Measurements from ENCODE around the gene WBP1L. TPM values are rescaled to one million over a fixed set of nuclear protein-coding genes. Genes with fewer than 3 reads are reported as not detected.

WBP1L gene
- total and polyA plus RNA-seq, 2 of the 13 experiments (the other 11 are each of a cell fraction or from before 2014, with no cell fraction given) = 8.3 to 12.3 TPM

- TF ChIP-seq IRF1 (CRISPR knock-in tag; IDR thresholded peaks at IDR 0.05; ENCODE audit: low read depth) (no peak), ZNF543 (CRISPR knock-in tag; IDR thresholded peaks at IDR 0.05) (no peak), ZNF101 (CRISPR knock-in tag; IDR thresholded peaks at IDR 0.05; ENCODE audit: borderline replicate concordance, low read depth) (no peak), HIC2 (CRISPR knock-in tag; IDR thresholded peaks at IDR 0.05; ENCODE audit: low read depth) (no peak), PLRG1 (conservative IDR thresholded peaks at IDR 0.05) (no peak), PHF20 (CRISPR knock-in tag; IDR thresholded peaks at IDR 0.05) (peak; percentile 54), ZNF891 (CRISPR knock-in tag; IDR thresholded peaks at IDR 0.05) (no peak), ZFP91 (CRISPR knock-in tag; IDR thresholded peaks at IDR 0.05; ENCODE audit: borderline replicate concordance) (no peak; the same call in 1 of the 2 replicates), POLR2AphosphoS2 (IDR thresholded peaks at IDR 0.05; ENCODE audit: low read depth, low read length) (no peak), ZNF362 (CRISPR knock-in tag; IDR thresholded peaks at IDR 0.05; ENCODE audit: borderline replicate concordance) (peak; percentile 91; the same call in 1 of the 2 replicates), GABPA (IDR thresholded peaks at IDR 0.05; ENCODE audit: low read depth, low read length) (no peak), GABPA (CRISPR knock-in tag; IDR thresholded peaks at IDR 0.05; ENCODE audit: low read depth) (peak; percentile 64), THAP8 (CRISPR knock-in tag; IDR thresholded peaks at IDR 0.05; ENCODE audit: borderline replicate concordance) (no peak), HINFP (CRISPR knock-in tag; IDR thresholded peaks at IDR 0.05; ENCODE audit: low read depth) (peak; percentile 77; the same call in 1 of the 2 replicates), THRA (CRISPR knock-in tag; IDR thresholded peaks at IDR 0.05; ENCODE audit: borderline replicate concordance) (peak; percentile 73), ZFY (CRISPR knock-in tag; IDR thresholded peaks at IDR 0.05) (peak; percentile 56; the same call in 1 of the 2 replicates), ELK4 (CRISPR knock-in tag; IDR thresholded peaks at IDR 0.05; ENCODE audit: borderline replicate concordance) (no peak)
These were observed 106.3 kb downstream of the WBP1L start (continued) for GRCh38 chr10:102850025-102850518.
